Limb (tissue), 2 donors: Measurements from ENCODE around the gene SETD7.

Experiments used
- DNase-seq, 2 donors: peaks; one replicate each; pipeline ENCODE4 v3.0.0-alpha.2; 2016; ENCODE audit errors: extremely low spot score in 2 of 2

The SETD7 gene

GRCh38 chr4:139514382-139515059 is 41.5 kb downstream of the SETD7 start:
- no peak for DNase-seq

GRCh38 chr4:139511320-139511719 is 44.7 kb downstream of the SETD7 start:
- no peak for DNase-seq

GRCh38 chr4:139509727-139510410 is 46.1 kb downstream of the SETD7 start:
- no peak for DNase-seq

- DNase-seq, result no peak
Observed at GRCh38 chr4:139508581-139509237, 47.3 kb downstream of the SETD7 start.

DNA sequence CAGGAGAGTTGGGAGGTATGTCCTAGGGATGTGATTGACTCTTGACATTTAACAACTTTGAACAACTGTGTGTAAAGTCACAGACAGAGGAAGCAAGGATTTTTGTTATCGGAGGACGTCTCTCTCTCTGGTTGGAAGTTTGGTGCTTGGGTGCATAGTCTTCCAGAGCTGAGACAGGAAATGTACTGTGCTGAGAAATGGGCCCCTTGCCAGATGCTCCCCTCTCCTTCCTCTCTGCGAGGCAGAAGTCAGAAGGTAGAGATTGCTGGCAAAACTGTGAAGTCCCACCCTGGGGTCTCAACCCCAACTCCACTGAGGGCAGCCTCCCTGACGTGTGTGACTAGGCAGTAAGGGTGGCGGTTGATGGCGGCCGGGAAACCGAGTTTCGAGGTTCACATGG is 49.2 kb downstream of the SETD7 start:
- no peak for DNase-seq

DNA sequence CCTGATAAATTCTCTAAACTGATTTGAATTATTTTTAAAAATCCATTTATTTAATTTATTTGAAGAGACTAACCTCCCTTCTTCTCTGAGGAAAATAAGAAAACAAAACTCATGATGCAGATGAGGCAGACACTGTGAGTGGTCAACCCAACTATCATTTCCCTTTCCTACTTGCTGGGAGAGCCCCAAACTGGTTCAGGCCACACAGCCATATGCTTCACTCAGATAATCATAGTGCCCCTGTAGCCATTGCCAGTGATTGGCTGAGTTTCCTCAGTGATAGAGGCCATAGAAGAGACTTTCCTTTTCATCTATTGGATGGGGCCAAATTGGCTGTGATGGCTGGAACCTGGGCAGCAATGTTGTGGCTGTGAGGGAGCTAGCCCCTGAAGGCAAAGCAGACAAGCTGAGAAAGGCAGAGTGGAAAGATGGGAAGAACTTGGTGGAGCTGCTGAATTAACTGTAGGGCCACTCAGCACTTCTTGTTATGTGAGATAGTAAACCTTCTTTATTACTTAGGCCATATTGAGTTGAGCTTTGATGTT is 52.3 kb downstream of the SETD7 start:
- no peak for DNase-seq

DNA sequence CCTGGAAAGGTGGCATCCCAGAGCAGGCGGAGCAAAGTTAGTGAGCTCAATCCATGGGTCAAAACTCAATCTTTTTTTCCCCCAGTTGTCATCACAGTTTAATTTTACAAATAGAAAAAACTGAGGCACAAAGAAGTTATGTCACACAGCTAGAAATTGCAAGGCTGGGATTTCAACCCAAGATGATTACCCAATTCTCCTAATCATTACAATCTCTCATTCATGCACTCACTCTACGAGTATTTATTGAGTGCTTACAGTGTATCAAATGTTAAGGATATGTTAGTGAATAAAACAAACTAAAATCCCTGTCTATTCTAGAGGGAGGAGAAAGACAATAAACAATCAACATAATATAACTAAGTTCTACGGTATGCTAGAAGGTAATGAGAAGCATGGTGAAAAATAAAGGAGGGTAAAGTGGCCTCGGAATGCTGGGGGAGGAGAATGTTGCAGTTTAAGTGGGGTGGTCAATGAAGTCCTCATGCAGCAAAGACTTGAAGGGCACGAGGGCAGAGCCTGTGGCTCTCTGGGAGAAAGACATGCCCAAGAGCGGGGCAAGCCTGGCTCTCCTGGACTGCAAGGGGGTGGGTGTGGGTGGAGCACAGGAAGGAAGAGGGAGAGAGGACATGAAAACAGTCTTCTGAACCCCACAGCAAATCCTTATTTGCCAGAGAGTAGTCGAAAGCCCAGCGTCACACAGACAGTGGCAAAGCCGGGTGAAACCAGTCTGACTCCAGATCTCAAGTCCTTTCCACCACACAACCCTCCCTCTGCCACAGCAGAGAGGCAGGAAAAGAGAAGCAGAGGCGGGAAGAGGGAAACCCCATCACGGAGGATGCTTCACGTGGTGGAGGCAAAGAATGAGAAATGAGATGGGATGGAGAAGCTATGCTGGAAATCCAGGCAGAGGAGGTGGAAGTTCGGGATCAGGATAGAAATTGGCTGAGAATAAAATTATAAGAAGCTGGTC is 53.8 kb downstream of the SETD7 start:
- no peak for DNase-seq

- DNase-seq, result no peak
Observed at GRCh38 chr4:139501527-139501926, 54.5 kb downstream of the SETD7 start.

DNA sequence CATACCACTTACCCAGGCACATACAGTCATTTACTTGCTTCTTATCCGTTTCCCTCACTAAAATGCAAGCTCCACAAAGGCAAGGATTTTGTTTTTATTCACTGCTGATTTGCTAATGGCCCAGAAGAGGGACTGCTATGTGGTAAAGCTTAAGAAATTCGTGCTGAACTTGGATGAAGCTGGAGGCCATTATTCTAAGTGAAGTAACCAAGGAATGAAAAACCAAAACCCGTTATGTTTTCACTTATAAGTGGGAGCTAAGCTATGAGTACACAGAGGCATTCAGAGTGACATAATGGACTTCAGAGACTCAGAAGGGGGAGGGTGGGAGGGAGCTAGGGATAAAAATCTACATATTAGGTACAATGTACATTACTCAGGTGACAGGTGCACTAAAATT is 54.9 kb downstream of the SETD7 start:
- no peak for DNase-seq

- no peak for DNase-seq
Observed at GRCh38 chr4:139499186-139499585, 56.8 kb downstream of the SETD7 start.

DNA sequence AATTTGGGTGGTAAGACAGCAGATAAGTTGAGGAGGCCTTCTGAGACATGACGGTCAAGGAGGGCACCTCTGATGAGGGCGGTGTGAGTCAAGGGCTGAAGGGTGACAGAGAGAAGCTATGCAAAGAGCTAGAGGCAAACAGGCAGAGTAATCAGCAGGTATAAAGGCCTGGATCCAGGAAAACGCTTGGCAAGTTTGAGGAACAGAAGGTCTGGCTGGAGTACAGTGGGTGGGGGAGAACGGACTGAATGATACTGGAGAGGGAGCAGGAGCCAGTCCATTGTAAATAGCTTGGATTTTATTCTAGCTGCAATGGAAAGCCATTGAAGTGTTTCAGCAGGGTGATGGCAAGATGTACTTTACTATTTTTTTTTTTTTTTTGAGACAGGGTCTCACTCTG is 62.8 kb downstream of the SETD7 start:
- no peak for DNase-seq

DNA sequence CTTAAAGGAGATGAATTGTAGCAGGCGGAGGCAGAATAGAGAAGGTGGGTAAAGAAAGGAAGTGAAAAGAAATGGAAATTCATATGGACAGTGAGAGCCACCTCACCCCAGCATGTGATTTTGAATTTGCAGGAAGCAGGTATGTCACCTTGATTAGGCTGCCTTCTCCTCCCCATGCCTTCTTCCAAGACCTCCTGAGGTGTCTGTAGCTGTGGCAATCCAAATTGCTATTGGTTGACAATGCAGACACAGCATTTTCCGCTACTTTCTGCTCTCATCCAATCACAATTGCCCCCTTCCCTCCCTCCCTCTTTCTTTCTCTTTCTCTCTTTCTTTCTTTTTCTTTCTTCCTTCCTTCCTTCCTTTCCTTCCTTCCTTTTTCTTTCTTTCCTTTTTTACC is 63.6 kb downstream of the SETD7 start:
- DNase-seq, result no peak

DNA sequence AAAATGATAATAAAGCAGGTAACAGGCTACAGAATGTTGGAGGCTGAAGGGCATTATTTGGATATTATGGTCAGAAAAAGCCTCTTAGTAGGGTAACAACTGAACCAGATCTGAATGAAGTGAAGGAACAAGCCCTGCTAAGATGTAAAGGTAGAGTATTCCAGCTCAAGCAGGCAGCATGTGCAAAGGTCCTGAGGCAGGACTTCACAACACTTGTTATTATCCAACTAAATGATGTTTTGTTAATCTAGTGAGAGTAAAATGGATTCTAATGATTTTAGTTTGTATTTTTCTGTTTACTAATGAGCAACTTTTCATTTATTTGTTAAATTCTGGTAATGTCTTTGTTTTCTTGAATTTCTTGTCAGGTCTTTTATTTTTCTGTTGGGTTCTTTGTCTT is 66.4 kb downstream of the SETD7 start:
- no peak for DNase-seq

- DNase-seq, result no peak
Observed at GRCh38 chr4:139488442-139488841, 67.6 kb downstream of the SETD7 start.

DNA sequence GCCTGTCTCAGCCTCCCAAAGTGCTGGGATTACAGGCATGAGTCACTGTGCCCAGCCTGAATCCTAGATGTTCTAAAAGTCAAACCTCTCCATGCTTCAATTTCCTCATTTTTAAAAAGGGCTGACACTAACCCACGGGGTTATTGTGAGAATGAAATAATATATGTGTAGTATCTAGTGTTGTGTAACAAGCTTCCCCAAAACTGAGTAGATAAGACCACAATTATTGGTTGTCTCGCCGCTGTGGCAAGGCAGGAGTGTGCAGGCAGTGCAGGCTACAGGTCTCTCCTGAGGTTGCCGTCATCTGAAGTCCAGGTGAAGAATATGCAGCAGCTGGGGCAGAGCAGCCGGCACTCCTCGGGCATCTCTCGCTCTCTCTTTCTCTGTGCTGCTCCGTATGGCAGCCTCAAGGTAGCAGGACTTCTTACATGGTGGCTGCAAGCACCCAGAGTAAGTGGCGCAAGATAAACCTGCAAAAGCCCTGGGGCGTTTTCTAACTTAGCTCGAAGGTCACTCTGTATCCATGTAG is 71.2 kb downstream of the SETD7 start:
- DNase-seq, result no peak

DNA sequence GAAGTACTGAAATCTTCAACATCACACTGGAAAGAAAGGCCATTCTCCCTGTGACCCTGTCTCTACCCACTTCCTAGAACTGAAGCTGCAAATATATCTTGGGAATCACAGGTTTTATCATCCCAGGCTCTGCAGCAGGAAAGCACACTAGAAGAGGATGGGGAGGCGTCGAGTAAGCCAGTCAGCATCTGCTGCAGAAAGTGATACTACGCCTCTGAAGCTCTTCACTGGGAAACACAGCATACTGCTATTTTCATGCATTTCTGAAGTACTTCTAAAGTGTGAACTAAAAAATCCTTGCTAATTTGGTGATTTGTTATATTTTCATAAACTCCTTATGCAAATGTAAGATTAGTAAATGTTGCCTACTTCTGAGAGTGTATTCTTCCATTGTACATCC is 73.0 kb downstream of the SETD7 start:
- DNase-seq, result no peak

GRCh38 chr4:139481465-139481864 is 74.6 kb downstream of the SETD7 start:
- no peak for DNase-seq

DNA sequence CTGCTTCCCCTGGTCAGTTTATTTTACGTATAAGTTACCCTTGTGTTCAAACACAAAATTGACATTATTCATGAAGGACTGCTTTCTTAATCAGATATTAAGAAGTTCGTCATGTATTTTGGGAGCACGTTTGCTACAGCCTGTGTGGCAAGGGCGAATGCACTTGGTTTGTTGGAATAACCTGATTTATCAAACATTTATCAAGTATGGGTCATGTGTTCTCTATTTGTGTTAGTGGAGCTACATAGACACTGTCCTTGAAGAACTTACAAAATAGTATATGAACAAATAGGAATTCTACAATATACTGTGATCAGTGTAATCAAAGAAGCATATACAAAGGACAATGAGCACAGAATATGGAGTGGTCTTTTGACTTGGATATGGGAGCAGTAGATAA is 79.7 kb downstream of the SETD7 start:
- DNase-seq, result no peak

GRCh38 chr4:139472852-139473251 is 83.2 kb downstream of the SETD7 start:
- DNase-seq, result no peak

GRCh38 chr4:139470997-139471665 is 84.9 kb downstream of the SETD7 start:
- DNase-seq, result no peak

- no peak for DNase-seq
Observed at GRCh38 chr4:139470295-139470694, 85.7 kb downstream of the SETD7 start.
